RWPE2 (cell line): ENCODE measurements around the gene TRIM69.

Source experiments
- ATAC-seq: fragments of 200-7000 bp; cut with Tn5 transposase; 3 replicates; pipeline ENCODE4 v1.9.1; 2021; ENCODE audit warnings: low read depth
- DNase-seq: peaks from one replicate; pipeline ENCODE4 v3.0.0-alpha.2; 2020; ENCODE audit warnings: low spot score
- H3K27ac ChIP-seq: fragments of 450-650 bp; 2 replicates; pipeline ENCODE4 v1.5.1; 2017; ENCODE audit warnings: mild to moderate bottlenecking; ENCODE audit not compliant: poor library complexity, severe bottlenecking
- H3K27me3 ChIP-seq: fragments of 250-450 bp; sonication (Bioruptor Pico); 2 replicates; pipeline ENCODE4 v1.5.1; 2021; ENCODE audit warnings: mild to moderate bottlenecking, moderate library complexity; ENCODE audit not compliant: insufficient read depth, poor library complexity, severe bottlenecking
- H3K36me3 ChIP-seq: fragments of 250-450 bp; sonication (Bioruptor Pico); 2 replicates; pipeline ENCODE4 v1.5.1; 2020; ENCODE audit warnings: low read depth, mild to moderate bottlenecking, moderate library complexity
- H3K4me1 ChIP-seq: fragments of 250-450 bp; sonication (Bioruptor Pico); 2 replicates; pipeline ENCODE4 v1.5.1; 2021; ENCODE audit warnings: mild to moderate bottlenecking, moderate library complexity; ENCODE audit not compliant: insufficient read depth, poor library complexity, severe bottlenecking
- H3K4me3 ChIP-seq: fragments of 250-450 bp; sonication (Bioruptor Pico); 2 replicates; pipeline ENCODE4 v1.5.1; 2021; ENCODE audit warnings: mild to moderate bottlenecking, moderate library complexity; ENCODE audit not compliant: severe bottlenecking
- H3K9me3 ChIP-seq: fragments of 250-450 bp; sonication (Bioruptor Pico); 2 replicates; pipeline ENCODE4 v1.5.1; 2021; ENCODE audit warnings: mild to moderate bottlenecking, moderate library complexity; ENCODE audit not compliant: severe bottlenecking
- TF ChIP-seq, protein P1 (sequence below): fragments of 450-650 bp; IDR thresholded peaks from one replicate; pipeline ENCODE4 v1.5.1; 2017; ENCODE audit warnings: mild to moderate bottlenecking, moderate library complexity; ENCODE audit not compliant: poor library complexity, severe bottlenecking

Gene TRIM69

DNA sequence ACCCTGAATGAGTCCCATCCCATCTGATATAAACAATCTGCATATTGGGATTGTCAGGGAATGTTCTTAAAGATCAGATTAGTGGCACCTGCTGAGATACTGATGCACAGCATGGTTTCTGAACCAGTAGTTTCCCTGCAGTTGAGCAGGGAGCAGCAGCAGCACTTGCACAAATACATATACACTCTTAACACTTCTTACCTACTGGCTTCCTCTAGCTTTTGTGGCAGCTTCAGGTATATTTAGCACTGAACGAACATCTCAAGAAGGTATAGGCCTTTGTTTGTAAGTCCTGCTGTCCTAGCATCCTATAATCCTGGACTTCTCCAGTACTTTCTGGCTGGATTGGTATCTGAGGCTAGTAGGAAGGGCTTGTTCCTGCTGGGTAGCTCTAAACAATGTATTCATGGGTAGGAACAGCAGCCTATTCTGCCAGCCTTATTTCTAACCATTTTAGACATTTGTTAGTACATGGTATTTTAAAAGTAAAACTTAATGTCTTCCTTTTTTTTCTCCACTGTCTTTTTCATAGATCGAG lies 20.5 kb upstream of the TRIM69 start:
- TF ChIP-seq, protein P1, sequence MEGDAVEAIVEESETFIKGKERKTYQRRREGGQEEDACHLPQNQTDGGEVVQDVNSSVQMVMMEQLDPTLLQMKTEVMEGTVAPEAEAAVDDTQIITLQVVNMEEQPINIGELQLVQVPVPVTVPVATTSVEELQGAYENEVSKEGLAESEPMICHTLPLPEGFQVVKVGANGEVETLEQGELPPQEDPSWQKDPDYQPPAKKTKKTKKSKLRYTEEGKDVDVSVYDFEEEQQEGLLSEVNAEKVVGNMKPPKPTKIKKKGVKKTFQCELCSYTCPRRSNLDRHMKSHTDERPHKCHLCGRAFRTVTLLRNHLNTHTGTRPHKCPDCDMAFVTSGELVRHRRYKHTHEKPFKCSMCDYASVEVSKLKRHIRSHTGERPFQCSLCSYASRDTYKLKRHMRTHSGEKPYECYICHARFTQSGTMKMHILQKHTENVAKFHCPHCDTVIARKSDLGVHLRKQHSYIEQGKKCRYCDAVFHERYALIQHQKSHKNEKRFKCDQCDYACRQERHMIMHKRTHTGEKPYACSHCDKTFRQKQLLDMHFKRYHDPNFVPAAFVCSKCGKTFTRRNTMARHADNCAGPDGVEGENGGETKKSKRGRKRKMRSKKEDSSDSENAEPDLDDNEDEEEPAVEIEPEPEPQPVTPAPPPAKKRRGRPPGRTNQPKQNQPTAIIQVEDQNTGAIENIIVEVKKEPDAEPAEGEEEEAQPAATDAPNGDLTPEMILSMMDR = no peak
- Histone ChIP-seq H3K27ac (no peak overlapping the region), H3K4me1 (peaks cover 6% of the 10 kb centered on the region), H3K36me3 (peaks cover 56% of the 10 kb centered on the region), H3K27me3 (no peaks in the 10 kb centered on the region), H3K4me3 (no peak overlapping the region), H3K9me3 (no peaks in the 10 kb centered on the region)
- DNase-seq (no peak), ATAC-seq (no peak)

DNA sequence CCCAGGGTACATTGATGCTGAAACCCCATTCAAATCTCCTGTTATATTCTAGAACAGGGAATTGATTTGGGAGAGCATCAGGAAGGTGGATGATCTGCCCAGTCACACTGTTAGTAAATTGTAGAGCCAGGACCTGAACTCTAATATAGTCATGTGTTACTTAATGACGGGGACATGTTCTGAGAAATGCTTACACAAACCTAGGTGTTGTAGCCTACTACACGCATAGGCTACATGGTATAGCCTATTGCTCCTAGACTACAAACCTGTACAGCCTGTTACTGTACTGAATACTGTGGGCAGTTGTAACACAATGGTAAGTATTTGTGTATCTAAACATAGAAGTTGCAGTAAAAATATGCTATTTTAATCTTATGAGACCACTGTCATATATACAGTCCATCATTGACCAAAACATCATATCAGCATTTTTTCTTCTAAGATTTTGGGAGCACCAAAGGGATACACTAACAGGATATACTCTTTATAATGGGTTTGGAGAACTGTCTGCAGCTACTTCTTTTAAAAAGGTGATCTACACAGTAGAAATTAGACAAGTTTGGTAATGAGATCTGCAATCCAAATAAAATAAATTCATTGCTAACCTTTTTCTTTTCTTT lies 19.2 kb upstream of the TRIM69 start:
- no peak overlapping the region for H3K4me3 ChIP-seq
- no peak overlapping the region for H3K27ac ChIP-seq
- DNase-seq = no peak
- no peaks in the 10 kb centered on the region for H3K27me3 ChIP-seq
- H3K36me3 ChIP-seq = peaks cover 56% of the 10 kb centered on the region
- H3K9me3 ChIP-seq = no peaks in the 10 kb centered on the region
- peaks cover 6% of the 10 kb centered on the region for H3K4me1 ChIP-seq
- TF ChIP-seq, protein P1 = no peak
- no peak for ATAC-seq

DNA sequence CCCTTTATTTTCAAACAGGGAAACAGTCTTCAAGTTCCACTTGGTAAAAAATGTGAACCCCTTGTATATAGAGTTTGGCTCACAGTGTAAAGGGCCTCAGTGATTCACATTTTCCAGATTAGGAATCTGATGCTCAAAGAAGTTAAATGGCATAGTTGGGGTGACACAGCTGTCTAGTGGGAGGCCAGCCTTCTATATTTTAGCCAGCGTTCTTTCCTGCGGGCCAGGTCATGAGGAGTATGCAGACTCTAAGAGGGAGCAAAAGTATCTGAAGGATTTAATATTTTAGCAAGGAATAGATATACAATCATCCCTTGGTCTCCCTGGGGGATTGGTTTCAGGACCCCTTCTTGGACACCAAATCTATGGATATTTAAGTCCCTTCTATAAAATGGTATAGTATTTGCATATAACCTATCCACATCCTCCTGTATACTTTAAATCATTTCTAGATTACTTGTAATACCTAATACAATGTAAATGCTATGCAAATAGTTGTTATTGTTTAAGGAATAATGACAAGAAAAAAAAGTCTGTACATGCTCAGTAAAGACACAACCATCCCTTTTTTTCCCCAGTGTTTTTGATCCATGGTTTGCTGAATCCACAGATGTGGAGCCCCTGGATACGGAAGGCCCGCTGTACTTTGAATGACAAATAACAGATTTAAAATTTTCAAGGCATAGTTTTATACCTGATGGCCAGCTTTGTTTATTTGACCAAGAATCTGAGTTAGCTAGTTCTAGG lies 18.0 kb upstream of the TRIM69 start:
- Histone ChIP-seq H3K4me3 (no peak overlapping the region), H3K27me3 (no peaks in the 10 kb centered on the region), H3K36me3 (peaks cover 52% of the 10 kb centered on the region), H3K27ac (no peak overlapping the region), H3K4me1 (peaks cover 1% of the 10 kb centered on the region), H3K9me3 (no peaks in the 10 kb centered on the region)
- TF ChIP-seq, protein P1 = no peak
- ATAC-seq (no peak), DNase-seq (no peak)

DNA sequence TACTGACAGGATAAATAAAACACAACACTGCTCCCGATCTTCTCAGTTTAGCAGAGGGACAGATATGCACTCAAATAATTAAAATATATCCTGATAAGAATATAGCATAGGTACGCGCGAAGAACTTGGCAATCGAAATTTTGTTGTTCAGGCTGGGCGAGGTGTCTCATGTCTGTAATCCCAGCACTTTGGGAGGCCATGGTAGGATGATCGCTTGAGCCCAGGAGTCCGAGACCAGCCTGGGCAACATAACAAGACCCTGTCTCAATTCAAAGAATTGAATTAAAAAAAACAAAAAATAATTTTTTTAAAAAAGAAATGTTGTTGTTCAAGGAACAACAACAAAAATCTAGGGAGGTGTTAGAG lies 17.4 kb upstream of the TRIM69 start:
- H3K9me3 ChIP-seq = no peaks in the 10 kb centered on the region
- no peaks in the 10 kb centered on the region for H3K4me1 ChIP-seq
- H3K27ac ChIP-seq = no peak overlapping the region
- TF ChIP-seq, protein P1 = no peak
- H3K36me3 ChIP-seq = peaks cover 51% of the 10 kb centered on the region
- DNase-seq (no peak), ATAC-seq (no peak)
- H3K27me3 ChIP-seq = no peaks in the 10 kb centered on the region
- no peak overlapping the region for H3K4me3 ChIP-seq
